ENCODE measurements around the gene IDE.

IDE gene

DNA sequence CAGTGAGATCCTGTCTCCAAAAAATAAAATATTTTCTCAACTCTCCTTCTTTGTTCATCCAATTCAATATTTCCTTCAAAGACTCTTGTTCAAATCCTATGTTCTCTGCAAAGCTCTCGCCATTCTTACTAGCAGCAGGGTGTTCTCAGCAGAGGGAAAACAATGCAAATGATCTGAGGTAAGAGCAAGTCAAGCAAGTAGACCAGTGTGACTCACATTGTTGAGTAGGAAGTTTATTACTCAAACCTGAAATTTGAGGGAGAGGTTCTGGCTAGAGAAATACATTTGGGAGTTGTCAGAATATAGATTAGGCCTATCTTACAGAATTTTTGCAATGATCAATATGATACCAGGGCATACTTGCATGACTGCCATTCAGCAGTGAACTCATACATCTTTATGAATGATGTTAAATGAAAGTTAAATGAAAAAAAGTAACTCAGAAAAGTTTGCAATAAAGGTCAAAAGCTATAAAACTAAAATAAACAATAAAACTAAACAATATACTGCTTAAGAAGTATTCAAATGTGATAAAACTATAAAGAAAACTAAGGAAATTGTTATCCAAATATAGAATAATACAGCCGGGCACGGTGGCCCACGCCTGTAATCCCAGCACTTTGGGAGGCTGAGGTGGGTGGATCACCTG, 5.8 kb downstream of the IDE start:
- no peak for DNase-seq (ENCODE audit: low read depth, low spot score)

DNA sequence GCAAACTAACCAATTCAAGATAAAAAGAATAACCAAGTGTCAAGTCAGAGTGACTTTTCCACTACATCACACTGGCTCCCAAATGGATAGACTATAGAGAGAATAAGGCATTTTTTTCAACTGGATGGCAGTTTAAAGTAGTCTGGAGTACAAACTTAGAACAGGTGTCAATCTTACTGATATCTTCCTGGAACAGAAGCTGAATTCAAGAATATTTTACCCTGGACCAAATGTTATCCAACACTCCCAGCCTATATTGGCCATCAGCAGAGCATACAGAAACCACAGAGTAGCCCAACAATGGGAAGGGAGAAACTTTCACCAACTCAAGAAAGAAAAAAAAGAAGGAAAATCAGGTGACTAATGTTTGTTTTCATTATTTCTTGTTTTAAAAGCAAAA, 11.5 kb downstream of the IDE start:
- DNase-seq (ENCODE audit: low read depth, low spot score) = no peak

DNA sequence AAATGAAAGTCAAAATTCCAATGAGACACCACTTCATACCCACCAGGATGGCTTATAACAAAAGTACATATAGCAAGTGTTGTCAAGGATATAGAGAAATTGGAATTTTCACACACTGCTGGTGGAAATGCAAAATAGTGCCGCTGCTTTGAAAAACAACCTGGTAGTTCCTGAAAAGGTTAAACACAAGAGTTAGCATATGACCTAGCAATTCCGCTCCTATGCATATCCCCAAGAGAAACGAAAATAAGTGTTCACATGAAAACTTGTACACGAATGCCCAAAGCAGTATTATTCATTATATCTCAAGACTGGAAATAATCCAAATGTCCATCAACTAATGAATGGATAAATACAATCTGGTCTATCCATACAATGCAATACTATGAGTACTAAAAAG, 14.8 kb downstream of the IDE start:
- DNase-seq (ENCODE audit: low read depth, low spot score) = no peak

DNA sequence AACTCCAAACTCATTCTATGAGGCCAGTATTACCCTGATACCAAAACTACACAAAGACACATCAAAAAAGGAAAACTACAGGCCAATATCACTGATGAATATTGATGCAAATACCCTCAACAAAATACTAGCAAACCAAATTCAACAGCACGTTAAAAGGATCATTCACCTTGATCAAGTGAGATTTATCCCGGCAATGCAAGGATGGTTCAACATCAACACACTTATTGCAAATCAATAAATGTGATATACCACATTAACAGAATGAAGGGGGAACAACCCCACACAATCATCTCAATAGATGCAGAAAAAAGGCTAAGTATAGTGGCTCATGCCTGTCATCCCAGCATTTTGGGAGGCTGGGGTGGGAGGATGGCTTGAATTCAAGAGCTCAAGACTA, 19.9 kb downstream of the IDE start:
- DNase-seq (ENCODE audit: low read depth, low spot score) = no peak

DNA sequence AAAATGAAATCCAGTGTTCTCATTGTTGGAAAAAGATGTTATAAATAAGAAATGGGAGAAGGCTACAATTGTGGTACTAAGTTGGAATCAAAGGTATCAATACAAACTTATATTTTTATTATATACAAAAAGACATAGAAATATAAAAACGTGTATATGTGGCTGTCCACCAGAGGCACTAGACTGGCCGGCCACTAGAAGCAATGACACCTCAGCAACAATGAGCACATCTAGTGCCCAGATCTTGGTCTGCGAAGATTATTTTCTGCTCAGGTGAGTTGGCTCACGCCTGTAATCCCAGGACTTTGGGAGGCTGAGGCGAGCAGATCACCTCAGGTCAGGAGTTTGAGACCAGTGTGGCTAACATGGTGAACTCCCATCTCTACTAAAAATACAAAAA, 21.6 kb downstream of the IDE start:
- DNase-seq (ENCODE audit: low read depth, low spot score) = no peak

DNA sequence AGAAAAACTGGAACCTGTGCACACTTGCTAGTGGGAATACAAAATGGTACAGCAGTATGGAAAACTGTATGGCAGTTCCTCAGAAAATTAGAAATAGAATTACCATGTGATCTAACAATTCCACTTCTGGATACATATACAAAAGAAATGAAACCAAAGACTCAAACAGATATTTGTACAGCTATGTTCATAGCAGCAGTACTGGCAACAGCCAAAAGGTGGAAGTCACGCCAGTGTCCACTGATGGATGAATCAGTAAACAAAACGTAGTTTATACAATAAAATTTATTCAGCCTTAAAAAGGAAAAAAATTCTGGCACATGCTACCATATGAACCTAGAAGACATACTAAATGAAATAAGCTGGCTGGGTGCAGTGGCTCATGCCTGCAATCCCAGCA, 23.0 kb downstream of the IDE start:
- DNase-seq (ENCODE audit: low read depth, low spot score) = no peak

DNA sequence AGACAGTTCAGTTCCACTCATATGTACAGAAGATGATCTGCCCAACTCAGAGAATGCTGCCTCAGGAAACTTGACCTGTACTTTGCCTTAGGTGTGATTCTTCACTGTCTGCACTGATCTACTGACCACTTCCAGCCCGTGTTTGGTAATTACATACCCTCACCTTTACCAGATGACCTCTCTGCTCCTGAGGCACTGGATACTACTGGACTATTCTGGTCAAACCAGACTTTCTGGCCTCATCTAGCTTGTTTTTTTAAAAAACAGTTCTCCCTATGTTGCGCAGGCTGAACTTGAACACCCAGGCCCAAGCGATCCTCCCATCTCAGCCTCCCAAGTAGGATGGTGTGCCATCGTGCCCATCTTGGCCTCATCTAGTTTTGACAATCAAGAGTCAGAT, 26.2 kb downstream of the IDE start:
- DNase-seq (ENCODE audit: low read depth, low spot score) = peak; percentile 57

DNA sequence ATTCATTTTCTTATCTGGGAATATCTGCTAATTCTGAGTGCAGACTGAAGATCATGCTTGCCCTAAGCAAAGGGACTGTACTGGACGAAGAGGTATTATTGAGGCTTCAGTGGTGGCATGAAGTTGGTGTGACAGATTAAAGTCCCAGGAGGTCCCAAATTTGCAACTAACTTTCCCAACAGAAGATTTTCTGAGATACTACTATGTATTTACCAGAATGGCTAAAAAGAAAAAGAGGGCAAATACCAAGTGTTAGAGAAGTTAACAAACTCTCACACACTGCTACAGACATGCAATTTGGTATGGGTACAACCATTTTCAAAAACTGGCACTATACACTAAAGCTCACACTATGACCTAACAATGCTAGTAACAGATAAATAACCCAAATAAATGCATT, 28.3 kb downstream of the IDE start:
- DNase-seq (ENCODE audit: low read depth, low spot score) = no peak

DNA sequence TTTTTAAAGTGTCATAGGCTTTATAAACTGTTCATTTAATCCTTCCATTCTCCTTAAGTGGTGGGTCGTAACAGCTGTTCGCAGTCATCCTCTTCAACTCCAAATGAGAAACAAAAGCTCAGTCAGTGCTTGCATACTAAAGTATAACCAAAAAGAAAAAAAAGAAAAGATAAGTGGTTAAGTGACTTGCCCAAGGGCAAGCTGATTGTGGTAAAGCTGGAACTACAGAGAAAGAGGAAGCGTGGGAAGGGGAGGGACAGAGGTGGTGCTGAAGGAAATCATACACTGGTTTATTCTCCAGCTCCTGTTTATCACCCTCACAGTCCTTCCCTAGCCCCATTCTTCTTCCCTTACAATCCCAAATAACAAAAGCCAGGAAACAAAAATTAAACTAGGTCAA, 29.6 kb downstream of the IDE start:
- DNase-seq (ENCODE audit: low read depth, low spot score) = peak; percentile 59

DNA sequence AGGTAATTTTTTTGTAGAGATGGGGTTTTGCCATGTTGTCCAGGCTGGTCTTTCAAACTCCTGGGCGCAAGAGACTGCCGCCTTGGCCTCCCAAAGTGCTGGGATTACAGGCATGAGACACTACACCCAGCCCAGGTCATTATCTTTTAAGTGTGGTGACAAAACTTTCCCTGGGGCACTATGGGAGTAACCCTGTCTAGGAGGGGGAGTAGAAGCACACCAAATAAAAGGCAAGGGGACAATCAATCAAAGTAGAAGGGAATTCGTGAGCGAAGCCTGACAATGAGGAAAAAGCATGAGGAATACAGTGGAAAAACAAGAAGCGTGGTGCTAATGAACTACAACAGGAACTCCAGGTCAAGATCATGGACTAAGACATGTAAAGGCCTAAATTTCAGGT, 31.4 kb downstream of the IDE start:
- DNase-seq (ENCODE audit: low read depth, low spot score) = peak; percentile 83

DNA sequence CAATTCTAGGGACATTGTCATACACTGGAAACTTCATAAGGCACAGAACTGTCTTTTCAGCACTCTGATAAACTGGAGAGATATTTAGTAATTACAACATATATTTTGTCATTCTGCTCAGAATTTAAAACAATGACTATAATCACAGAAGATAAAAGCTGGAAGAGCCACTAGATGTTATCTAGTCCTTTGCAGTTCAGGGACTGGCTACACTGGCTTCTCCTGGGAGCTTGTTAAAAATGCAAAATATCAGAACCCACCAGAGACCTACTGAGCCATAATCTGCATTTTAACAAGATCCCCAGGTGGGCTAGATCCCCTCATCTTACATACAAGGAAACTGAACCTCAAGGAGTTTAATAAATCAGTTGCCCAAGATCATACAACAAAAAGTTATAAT, 32.3 kb downstream of the IDE start:
- DNase-seq (ENCODE audit: low read depth, low spot score) = no peak

DNA sequence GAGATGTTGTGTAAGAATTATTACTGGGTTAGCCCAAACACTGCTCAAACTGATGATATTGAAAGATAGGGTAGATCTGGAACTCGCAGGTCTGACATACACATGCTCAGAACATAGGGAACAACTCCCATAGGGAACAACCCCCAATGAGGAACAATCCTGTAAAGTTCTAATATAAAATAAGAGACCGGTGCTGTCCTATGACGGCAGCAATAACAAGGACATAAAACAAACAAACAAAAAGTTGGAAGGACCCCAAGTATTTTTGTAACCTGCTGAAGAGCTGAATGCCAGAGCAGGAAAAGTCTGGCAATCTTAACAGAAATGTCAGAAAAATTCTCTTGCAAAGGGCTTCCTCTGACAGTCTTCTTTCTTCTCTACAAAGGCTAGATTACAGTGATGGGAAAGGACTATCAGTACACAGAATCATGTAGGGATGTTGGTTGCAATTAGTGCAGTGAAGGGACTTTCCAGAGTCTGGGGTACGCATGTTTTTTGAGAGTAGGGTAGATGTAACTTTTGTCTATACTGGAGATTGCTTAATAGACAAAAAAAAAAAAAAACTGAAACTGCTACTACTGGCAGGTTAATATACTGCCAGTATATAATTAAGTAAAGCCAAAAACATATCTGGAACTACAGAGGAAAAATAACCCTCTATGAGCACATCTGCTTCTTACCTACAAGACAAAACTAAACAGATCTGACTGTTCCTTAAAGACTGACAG, 35.5 kb downstream of the IDE start:
- DNase-seq (ENCODE audit: low read depth, low spot score) = no peak

DNA sequence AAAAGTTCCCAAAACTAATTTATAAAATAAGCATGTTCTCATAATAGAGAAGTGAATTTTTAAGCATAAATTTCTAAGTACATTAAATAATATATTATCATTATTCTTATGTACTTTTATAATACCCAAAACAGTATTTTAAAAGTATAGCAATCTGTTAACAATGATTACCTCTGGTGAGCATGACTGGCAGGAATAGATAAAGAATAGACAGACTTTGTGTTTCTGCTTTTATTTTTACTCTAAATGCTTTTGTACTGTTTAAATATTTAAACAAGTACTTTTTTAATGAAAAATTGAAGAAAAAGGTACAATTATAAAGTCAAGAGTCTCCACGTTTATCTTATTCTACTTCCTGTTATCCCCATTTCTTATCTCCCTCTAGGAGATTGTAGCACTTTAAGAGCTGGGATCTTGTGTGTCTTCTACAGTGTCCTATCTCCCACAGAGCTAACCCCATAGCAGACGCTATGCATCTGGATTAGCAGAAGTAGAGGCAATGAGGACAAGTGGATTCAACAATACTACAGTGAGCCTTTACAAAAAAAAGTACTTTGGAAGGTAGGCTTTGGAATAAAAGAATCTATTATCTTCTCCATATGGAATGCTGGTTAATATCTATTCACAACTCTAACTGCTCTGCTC, 42.9 kb downstream of the IDE start:
- no peak for DNase-seq (ENCODE audit: low read depth, low spot score)

DNA sequence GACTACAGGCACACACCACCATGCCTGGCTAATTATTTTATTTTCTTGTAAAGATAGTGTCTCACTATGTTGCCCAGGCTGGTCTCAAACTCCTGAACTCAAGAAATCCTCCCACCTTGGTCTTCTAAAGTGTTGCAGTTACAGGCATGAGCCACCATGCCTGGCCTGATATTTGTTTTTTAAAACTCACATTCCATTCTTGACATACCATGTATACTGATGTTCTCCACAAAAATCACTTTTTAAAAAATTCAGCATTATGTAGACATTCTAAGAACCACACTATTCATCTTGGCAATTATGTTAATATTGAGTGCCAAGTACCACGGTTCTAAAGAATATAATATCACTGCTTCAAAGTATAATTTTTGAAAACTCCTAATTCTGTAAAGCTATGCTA, 43.5 kb downstream of the IDE start:
- DNase-seq (ENCODE audit: low read depth, low spot score) = no peak

DNA sequence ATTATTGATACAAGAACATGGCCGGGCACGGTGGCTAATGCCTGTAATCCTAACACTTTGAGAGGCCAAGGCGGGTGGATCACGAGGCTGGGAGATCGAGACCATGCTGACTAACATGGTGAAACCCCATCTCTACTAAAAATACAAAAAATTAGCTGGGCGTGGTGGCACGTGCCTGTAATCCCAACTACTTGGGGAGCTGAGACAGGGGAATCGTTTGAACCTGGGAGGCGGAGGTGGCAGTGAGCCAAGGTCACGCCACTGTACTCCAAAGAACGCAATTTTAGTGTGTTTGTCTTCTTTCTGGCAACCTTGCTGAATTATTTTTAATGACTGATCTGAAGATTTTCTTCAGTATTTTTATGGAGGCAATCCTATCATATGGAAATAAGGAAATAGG, 46.2 kb downstream of the IDE start:
- no peak for DNase-seq (ENCODE audit: low read depth, low spot score)

DNA sequence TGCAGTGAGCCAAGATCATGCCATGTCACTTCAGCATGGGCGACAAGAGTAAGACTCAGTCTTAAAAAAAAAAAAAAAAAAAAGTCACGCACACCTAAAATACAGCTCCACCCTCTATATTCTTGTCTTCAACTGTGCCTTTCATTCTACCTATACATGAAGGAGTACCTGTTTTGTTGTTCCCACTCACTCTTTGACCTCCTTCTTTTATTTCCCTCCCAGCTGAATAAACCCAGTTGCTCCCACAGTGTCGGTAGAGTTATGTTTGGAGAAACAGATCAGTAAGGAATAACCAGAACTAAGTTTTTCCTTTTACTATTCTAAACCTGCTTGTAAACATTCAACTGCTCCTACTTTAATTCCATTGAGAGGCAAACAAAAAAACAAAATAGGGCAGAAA, 50.3 kb downstream of the IDE start:
- DNase-seq (ENCODE audit: low read depth, low spot score) = no peak

DNA sequence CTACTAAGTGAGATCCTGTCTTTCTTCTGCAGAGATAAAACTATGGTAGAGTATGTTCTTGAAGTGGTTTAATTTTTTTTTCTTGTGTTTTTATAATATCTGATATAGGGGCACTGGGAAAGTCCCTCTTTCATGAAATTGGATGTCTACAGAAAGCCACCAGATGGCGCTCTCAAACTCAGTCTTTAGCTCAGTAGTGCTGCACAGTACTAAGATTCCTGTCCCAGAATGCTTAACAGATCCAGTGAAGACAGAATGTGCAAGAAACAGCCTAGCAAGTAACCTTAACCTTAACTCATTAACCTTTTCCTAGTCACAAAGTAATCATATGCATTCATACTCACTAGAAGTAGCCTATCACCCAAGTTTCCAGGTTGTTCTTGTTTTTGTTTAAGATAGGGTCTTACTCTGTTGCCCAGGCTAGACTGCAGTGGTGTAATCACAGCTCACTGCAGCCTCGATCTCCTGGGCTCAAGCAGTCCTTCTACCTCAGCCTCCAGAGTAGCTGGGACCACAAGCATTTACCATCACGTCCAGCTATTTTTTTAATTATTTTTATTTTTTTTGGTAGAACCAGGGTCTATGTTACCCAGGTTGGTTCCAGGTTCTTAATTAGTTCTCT, 56.7 kb downstream of the IDE start:
- DNase-seq (ENCODE audit: low read depth, low spot score) = peak; percentile 51

DNA sequence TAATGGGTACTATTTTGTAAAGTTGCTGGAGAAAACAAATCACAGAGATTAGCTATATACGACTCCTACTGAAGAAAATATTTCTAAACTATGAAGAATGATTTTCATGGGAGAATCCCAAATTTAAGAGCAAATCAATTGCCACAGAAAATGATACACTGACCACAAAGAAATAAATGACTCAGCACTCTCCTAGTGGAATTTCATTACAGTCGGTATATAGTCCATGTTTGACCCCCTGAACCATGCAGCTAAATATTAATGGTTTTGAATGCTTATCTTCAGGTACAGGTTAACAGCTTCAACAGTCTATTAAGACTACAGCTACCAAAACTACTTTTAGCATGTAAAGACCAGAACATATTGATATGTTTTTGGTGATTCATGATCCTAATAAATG, 65.0 kb downstream of the IDE start:
- DNase-seq (ENCODE audit: low read depth, low spot score) = no peak

DNA sequence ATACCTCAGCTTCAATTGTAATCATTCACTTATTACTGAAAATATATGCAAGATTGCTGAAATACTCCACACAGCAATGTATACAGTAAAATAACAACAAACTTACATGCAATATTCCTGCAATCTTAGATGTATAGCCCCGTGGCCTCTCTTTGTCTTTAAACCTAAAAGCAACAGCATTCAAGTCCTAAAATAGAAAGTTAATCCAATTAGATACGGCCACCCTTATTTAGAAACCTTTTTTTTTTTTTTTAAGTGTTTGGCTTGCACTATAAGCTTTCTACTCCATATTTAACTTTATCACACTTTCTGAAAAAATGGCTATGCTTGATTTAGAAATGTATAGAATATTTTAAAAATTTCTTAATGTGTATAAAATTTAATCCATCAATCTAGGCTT, 67.6 kb downstream of the IDE start:
- DNase-seq (ENCODE audit: low read depth, low spot score) = no peak

DNA sequence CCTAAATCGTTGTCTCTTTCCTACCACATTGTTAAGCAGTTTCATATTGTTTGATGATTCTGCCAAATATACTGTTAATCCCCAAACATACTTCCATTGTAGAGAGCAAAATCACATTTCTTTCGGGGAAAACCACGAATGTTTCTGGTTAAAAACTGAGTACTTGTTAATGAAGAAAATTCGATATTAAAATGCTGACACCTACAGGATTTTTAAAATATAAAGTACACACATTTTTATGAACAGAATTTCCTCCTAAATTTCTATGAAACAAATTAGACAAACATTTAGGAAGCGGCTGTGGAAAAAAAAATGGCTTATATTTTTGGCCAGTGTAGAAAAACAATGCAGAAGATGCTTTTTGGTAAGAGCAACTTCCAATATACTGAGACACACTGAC, 68.8 kb downstream of the IDE start:
- DNase-seq (ENCODE audit: low read depth, low spot score) = no peak

DNA sequence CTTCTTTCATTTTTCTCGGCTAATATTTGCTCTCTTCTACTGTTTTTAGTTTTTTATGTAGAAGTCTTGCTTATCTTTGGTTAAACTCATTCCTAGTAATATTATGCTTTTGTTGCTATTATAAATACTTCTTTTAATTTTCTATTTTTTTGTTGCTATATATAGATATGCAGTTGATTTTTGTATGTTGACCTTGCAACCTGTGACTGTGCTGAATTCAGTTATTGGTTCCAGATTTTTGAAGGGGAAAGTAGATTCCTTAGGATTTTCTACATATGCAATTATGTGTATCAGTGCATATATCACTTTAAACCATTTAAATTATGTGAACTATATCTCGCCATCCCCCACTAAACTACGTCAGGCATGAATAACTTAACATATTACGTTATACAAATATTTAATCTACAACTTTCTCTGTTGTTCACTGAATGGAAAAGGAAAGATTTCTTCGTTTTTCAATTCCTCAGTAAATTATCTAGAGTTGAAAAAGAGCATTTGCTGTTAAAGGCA, 71.5 kb downstream of the IDE start:
- DNase-seq (ENCODE audit: low read depth, low spot score) = no peak

DNA sequence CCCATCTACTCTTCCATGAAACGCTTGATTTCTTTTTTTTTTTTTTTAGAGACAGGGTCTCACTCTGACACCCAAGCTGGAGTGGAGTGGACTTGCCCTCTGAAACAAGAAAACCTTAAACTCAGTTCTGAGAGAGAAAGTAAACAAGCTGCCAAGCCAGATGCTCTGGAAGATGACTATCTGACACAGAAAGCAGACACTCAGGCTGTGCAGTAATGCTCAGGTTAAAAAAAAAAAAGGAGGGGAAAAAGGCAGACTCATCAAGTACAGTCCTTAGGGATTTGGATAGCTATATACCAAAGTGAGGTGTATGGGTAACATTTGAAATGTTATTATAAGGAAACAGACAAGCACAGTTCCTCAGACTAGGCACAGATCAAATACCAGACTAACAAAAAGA, 80.5 kb downstream of the IDE start:
- no peak for DNase-seq (ENCODE audit: low read depth, low spot score)

All from ELF-1 (cell line).